HG02610 (cell line): ENCODE results near the gene SLC4A1.
A peak's percentile ranks its signal among the peaks of the same experiment; 100 is the strongest.

ENCODE experiments used
- ATAC-seq: cut with Tn5 transposase; IDR thresholded peaks from one replicate; pipeline ENCODE4 v1.9.1; 2021; ENCODE audit warnings: mild to moderate bottlenecking, moderate library complexity; ENCODE audit not compliant: unreplicated experiment

Gene SLC4A1

DNA sequence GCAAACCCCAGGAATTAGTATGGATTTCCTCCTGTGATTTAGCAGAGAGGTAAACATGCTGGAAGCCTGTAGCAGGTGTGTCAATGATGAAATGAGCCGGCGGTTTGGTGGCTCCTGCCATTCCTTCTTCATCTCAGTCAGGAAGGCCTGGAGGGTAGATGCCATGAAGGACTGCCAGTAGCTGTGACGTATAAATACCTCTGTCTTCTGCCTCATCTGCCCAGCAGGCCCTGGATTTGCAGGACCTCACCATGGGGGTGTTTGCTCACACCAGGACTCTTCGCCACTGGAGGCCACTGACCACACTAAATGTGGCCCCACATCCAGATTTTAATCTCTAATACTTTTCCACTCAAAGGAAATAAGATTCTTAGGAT, 16.1 kb upstream of the SLC4A1 start:
- no peak for ATAC-seq

DNA sequence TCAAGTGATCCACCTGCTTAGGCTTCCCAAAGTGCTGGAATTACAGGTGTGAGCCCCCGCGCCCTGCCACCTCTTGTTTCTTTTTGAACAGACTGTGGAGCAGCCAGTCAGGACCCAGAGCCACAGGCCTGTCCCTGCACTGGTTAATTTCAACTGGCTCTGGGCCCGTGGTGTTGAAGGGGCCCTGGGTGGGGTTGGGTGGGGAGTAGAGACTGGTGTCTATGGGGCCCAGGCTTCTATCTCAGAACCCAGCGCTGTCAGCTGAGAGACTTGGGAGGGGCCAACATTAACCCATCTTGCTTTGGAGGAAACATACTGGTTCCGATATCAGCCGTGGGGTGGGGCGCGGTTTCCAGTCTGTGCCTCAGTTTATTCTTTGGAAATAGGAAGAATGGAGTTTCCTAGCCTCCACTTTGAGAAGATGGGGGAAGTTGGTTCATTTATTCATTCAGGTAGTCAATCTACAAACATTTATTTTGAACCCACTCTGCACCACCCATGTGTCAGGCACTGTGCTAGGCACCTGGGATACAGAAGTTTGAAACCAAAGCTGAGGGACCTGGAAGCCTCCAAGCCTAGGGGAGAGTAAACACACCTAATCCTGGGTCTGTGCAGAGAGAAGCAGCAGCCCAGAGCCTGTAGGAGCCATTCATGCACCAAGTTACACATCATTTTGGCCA, 15.5 kb upstream of the SLC4A1 start:
- ATAC-seq, result no peak

DNA sequence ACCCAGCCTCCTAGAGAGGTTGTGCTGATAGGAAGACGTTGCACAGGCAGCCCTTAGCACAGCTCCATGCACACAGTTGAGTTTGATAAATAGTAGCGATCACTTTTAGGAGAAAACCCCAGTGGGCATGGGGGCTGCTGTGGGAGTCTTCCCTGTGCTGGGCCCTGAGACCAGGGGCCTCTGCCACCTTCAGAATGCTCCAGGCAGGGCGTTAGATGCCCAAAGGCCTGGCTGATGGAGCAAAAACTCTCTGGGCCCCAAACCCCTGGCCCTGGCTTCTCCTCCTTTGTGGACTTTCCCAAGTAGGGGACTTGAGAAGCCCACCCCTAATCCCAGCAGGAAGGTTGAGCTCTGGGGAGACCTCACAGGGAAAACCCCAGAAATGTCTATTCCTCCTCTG, 14.3 kb upstream of the SLC4A1 start:
- no peak for ATAC-seq

DNA sequence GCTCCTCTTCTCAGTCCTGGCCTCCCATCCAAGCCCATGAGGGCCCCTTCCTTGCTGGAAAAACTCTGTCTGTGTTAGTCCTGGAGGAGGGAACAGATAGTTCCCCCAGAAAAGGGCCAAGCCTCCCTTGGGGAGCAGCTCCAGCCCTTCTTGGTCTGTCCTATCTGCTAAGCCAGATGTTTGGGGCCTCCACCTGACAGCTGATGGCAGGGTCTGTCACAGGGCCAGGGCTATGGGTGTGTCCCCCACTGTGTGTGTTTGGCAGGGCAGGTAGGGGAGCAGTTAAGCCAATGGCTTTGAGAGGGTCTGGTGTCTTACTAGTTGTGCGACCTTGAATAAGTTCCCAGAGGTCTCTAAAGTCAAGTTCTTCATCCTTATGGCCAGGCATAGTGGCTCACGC, 13.6 kb upstream of the SLC4A1 start:
- ATAC-seq, result no peak

DNA sequence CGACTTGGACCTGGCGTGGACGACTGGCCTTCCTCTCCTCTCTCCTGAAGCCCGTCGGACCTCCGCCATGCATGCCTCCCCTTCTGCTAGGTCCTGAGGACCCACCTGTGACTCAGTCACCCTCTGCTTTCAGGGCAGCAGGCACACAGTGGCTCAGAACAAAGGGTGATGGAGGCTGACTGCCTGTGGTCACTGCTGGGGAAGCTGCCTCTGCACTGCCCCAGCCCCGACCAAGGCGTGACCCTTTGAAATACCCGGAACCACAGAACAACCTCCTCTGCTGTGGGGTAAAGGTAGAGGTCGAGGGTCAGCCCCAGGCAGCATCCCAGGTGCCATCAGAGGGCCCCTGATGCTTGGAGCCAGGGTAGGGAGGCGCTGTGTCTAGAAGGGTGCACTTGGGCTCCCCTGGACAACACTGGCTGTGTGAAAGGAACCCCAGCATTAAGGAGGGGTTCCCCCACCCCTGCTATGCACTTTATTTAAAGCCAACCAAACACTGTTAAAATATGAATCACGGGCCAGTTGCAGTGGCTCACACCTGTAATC, 12.5 kb upstream of the SLC4A1 start:
- no peak for ATAC-seq

DNA sequence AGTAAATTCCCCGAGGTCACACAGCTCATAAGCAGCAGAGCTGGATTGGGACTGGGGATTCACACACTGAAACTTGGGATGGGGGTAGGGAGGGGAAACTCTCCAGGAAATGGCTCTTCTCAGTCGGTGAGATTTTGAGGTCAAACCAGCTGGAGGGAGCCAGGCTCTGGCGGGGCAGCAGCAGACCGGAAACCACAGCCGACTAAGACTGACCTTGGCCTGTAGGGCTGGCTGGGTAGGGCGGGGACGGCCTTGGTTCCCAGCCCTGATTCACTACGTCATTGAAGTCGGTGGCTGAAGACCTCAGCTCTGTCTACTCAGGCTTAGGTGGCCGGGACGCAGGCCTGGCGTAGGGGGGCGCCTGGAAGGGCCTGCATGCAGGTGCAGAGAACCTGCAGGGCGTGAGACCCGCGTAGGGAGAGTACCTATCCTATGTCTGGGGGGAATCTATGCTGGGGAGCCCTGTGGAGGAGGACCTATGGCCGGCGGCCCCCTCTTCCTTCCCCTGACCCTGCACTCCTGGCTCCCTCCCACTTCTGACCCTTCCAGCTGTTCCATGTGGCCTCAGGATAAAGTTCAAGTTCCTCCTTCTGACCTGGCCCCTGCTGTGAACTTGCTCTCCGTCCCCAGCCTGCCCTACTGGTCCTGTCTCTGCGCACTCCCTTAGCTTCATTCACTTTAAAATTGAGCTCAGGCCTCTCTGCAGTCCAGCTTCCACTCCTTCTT, 11.9 kb upstream of the SLC4A1 start:
- peak; percentile 87 for ATAC-seq

DNA sequence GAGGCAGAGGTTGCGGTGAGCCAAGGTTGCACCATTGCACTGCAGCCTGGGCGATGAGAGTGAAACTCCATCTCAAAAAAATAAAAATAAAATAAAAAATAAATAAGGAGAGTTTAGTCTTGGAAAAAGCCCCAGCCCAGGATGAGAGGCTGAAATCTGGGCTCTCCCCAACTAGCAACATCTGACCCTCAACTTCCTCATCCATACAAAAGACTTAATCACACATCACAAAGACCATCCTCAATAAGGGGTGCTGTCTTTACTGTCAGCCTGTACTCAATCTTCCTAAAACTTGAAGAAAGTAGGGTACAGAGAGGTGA, 11.4 kb upstream of the SLC4A1 start:
- ATAC-seq, result no peak

DNA sequence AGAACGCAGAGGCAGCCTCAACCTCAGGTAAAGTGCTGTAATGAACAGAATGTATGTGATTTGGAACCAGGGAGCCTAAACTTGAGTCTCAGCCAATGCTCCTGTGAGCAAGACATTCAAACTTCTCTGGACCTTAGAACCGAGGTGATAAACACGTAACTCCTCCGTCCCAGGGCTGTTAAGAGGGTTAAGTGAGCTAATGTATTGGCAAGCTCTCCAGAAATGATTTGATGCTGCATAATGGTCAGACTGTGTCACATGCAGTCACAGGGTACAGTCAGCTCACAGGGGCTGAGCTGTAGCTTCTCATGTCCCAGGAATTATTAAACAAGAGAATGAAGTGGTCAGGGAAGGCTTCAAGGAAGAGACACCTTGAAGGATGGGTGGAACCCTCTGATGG, 10.0 kb upstream of the SLC4A1 start:
- no peak for ATAC-seq

DNA sequence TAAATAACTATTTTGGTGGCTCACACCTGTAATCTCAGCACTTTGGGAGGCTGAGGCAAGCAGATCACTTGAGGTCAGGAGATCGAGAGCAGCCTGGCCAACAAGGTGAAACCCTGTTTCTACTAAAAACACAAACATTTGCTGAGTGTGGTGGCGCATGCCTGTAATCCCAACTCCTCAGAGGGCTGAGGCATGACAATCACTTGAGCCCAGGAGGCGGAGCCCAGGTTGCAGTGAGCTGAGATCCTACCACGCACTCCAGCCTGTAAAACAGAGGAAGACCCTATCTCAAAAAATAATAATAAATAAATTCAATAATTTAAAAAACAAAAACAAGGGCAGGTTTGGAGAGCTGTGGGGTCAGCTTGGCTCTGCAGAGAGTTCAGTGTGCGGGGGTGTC, 5.7 kb upstream of the SLC4A1 start:
- ATAC-seq, result no peak

DNA sequence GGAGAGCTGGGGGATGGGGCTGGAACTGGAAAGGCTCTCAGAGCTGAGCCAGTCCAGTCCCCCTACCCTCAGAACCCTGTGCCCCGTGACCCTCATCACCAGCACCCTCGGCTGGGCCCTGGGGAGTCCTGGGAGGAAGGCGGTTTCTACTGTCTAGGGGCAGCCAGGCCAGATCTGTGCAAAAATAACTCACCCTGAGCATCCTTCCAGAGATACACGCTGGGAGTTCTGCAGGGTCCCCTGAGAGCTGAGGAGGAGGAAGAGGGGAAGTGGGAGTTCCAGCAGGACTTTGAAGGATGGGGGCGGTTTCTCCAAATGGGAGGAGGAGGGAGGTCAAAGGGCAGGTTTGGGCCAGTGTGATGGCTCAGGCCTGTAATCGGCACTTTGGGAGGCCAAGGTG, 5.0 kb upstream of the SLC4A1 start:
- no peak for ATAC-seq

DNA sequence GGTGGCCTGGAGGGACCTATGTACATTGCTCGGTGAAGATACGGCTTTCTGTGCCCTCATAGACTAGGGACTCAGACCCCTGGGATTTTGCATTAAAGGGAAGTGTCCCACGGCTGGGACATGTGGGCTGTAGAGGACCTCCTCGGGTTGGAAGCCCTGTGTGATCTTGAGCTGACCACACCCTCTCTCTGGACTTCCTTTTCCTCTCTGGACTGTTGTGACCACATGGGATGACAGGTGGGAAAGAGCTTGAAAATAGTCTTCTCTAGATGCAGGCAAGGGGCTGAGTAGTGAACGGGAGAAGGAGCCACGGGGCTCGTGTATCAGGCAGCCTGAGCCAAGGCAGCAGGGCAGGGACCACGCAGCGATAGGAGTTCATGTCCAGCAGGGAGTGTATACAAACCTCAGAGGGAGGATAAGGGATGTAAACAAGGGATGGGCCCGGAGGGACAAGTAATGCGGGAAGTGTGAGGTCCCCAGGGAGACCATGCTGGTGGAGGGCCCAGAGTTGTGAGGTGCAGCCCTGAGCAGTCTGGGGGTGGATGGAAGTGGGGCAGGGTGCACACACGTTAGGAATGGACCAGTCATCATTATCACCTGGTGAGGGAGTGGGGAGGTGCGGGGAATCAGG, 4.5 kb upstream of the SLC4A1 start:
- no peak for ATAC-seq

DNA sequence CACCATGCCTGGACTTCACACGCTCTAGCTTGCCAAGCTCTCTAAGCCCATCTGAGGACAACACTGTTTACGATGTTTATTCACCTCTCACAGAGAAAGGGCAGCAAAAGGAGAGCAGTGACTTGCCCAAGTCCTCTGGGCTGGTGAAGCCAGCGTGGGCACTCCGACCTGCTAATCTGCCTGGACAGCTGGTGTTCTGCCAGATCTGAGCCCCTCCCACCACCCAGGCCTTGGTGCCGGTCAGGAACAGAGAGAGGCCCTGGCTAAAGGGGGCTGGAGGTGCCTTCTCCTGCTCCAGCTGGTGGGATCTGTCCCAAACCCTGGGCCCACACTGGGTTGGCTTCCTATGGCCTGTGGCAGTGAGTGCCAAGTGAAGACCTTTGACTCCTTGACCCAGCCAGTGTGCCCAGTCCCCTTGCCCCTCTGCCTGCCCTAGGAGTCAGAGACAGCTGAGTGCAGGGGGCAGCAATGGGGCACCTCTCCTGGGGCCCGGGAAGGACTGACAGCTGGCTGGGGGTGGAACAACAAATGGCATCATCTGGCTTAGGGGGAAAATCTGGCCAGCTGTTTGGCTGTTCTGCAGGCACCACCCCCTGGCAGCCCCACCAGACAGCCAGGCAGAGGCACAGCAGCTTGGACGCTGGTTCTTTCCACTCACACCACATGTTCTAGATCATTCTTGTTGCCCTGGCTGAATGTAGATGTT, 1.8 kb upstream of the SLC4A1 start:
- no peak for ATAC-seq

DNA sequence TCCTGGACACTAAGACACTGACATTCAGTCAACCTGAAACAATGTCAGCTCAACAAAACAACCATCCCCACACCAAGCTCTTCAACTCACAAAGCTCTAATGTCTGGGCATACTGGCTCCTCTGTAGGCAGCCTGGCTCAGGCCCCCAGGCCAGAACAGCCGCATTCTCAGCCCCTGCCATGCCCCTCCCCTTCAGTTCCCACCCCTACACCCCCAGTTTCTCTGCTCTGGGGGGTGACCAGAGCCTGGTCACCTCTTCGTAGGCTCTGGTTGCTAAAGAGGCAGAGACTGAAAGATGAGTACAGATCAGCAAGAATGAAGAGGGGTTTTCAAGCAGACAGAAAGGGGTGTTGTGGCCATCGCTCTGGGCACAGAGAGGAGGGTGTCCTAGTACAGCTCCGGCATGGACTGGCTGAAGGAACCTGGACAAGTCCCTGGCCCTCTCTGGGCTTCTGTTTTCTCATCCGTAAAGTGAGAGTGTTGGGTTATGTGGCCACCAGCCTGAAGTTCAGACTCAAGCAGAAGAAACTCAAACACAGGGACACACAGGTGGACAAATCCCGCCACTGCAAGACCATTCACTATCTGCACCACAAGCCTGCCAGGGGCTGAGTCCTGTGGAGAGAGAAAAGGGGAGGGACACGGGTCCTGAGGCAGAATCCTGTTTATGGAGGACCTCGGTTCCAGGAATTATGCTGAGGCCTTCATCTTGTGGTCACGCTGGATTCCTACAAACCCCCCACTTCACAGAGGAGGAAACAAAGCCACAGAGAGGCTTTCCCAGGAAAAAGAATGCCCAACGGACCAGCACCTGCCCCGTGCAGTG, 987 bp upstream of the SLC4A1 start:
- no peak for ATAC-seq

DNA sequence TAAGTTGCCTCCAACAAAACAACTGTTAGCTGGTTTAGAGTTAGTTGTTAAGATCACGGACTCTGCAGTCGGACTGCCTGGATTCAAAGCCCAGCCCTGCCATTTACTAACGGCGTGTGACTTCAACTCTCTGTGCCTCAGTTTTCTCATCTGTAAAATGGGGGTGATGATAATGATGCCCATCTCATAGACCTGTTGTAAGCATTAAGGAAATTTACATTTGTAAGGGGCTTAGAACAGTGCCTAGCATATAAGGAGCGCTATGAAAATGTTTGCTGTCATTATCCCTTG, 825 bp downstream of the SLC4A1 start:
- ATAC-seq, result no peak

DNA sequence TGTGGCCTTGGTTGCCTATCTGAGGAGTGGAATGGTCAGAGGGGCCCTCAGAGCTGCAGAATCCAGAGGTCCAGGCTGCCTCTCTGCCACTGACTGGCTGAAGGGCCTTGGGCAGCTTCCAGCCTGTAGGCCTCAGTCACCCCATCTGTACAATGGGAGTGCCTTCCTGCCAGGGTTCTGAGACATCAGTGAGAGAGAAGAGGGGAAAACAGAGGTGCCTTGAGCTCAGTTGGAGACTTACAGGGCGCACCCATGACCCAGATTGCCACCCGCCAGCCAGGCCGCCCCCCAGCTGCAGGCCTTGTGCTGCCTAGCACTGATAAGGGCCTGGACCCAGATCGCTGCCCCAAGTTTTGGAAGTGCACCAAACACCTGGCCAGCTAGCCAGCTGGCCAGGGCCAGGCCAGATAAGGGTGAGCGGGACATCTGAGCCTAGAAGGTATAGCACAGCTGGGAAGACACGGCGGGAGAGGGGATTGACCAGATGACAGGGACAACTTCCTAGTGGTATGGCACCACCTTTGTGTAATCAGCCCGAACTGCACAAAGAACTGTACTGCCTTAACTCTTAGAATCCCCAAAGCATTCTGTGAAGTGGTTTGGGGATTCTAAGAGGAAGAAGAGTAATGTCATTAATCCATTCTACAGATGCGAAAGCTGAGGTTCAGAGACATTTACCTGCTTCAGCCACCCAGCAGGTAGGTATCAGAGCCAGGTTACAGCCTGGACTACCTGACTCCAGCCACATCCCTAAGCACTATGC, 1.4 kb downstream of the SLC4A1 start:
- ATAC-seq, result no peak

DNA sequence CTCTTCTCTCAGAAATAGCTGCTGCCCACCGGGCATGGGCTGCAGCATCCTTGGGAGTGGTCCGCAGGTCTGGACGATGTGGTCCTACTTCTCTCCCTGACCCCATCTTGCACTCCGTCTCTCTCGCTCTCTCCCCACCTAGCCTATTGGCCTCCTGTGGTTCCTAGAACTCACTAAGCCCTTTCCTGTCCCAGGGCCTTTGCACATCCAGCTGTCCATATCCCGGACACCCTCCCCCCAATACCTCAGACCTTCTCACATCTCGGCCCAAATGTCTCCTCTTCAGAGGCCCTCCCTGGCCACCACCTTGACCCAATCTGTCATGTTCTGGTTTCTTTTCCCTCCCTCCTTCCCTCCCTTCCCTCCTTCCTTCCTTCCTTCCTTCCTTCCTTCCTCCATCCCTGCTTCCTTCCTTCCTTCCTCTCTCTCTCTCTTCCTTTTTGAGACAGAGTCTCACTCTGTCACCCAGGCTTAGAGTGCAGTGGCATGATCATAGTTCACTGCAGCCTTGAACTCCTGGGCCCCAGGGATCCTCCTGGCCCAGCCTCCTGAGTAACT, 4.5 kb downstream of the SLC4A1 start:
- no peak for ATAC-seq

DNA sequence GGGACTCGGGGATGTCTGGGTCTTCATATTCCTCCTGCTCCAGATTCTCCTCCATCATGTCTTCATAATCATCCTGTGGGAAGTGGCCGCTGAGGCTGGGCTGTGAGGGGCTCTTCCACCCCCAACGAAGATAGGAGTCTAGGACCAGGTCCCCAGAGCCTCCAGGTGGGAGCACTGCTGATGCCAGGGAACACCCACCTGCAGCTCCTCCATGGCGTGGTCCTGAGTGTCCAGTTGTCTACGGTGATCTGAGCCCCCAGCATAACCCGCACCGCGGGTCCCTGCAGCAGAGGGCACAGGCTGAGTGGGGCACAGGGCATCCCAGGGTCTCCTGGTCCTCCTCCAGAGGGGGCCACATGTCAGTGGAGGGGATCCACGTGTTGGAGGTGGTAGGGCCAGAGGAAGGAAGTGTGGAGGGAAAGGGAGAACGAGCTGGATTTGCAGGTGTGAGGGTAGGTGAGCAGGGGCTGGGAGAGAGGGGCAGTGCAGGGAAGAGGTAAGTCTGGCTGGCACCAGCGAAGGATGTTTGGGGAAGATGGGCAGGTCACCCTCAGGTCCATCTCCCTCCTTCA, 5.2 kb downstream of the SLC4A1 start:
- ATAC-seq, result no peak

DNA sequence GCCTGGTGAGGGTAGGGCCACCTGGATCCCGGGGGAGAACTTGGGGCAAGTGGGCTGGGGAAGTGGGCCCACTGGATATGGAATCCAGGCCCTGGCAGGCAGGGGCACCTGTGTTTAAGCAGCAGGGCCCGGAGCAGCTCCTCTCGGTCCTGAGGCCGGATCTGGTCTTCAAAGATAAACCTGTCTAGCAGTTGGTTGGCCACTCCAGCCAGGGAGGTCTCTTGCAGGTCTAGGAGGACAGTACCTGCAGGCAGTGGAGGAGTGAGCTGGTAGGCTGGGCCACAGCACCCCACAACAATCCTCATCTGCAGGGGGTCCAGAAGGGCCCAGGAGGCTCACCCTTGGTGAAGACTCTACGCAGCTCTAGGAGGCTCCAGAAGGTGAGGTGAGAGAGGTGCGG, 7.6 kb downstream of the SLC4A1 start:
- ATAC-seq, result no peak

DNA sequence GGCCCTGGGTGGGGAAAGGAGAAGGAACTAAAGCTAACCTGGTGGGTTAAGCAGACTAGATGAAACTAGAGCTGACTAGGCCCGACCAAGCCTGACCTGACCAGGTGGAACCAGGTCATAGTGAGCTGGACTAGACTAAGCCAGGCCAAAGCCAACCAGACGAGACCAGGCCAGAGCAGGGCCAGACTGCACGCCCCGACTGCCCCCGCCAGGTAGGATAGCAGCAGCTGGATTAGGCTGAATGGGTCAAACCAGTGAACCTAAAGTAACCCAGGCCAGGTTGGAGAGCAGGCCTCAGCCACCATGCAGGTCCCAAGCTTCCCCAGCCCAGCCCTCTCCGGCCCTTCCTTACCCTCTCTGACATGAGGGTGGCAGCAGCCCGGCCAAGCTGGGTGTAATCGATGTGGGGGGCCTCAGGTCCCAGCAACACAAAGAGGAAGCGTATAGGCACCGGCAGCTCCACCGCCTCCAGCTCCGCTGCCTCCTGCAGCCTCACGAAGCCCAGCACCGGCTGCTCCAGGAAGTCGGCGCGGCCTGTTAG, 9.1 kb downstream of the SLC4A1 start:
- no peak for ATAC-seq
